NCI-H345 treated with DMSO at 0.1 percent for 48 hours (cell line): ENCODE results near the gene ITPK1.
"Not testable (repeated sequence)": the region's sequence is repeated elsewhere in the genome, so short reads cannot be mapped to it uniquely, and the experiment has no call there.

ENCODE experiments used
- DNase-seq: peaks from one replicate; lab custom pipeline; 2025; ENCODE audit not compliant: unreplicated experiment; lab: John Stamatoyannopoulos, UW

Gene ITPK1

DNA sequence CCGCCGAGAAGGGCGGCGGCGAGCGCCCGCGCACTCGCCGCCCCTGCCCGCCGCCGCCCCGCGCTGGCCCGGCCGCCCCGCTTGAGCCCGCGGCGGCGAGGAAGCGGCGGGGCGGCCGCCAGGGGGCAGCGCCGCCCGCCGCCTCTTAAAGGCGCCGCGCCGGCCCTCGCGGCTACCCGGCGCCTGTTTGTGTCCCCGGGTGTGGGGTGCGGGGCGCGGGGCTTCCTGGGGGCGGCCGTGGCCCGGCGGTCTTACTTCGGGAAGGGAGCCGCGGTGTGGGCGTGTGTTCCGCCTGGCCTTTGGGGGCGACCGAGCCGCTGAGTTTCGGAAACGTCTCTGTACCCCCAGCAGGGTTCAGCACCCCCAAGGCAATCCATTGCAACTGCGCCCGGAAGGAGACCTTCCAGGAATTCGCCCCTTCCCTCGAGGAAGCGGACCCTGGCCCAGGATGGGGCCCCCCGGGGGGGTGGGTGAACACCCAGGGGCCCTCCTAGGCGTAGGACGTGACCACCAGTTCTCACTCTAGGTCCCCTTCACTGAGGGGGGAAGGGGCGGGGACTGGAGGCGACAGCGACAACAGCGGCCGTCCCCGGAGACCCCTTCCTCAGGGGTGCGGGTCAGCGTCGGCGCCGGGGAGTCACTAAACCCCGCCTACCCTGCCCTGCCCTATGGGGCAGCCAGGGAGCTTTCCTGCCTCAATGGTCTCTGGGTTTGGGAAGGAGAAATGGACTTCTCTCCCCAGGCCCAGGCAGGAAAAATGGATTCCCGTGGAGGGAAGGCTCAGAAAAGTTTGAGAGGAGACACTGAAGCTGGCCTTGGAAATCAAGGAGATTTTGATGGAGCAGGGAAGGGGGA is at the start of gene ITPK1:
TSS of gene ITPK1 (minus strand) at position 105 of the 855 bp plus-strand sequence. CDS start 762 bp downstream, outside the sequence.
- peak; percentile 40 for DNase-seq

DNA sequence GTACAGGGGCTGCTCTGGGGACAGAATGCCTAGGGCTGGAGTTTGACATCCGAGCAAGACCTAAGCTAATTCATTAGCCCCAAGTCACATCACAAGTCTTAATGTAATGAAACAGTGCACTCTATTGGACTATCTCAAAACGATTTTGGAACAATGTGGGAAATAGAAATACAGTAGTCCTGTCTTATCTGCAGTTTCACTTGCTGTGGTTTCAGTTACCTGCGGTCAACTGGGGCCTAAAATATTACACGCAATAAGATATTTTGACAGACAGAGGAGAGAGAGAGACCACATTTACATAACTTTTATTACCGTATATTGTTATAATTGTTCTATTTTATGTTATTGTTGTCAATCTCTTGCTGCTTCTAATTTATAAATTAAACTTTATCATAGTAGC is 47.8 kb upstream of the ITPK1 start:
- DNase-seq, result no peak

DNA sequence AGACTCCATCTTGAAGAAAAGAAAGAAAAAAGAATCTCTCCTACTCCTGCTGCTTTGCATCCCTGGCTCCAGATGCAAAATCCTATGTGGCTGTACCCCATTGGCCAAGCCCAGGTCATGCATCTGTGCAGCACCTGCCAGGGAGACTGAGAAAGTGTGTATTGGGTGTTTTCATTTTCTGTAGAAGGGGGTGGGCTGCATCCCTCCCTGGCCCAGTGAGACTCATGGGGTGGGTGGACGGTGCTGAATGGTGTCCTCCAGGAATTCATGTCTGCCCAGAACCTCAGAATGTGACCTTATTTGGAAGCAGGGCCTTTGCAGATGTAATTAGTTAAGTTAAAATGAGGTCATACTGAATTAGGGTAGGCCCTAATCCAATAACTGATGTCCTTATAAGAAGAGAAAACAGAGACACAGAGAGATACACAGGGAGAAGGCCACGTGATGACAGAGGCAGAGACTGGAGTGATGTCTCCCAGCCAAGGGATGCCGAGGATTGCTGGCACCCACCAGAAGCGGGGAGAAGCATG is 45.8 kb upstream of the ITPK1 start:
- no peak for DNase-seq

DNA sequence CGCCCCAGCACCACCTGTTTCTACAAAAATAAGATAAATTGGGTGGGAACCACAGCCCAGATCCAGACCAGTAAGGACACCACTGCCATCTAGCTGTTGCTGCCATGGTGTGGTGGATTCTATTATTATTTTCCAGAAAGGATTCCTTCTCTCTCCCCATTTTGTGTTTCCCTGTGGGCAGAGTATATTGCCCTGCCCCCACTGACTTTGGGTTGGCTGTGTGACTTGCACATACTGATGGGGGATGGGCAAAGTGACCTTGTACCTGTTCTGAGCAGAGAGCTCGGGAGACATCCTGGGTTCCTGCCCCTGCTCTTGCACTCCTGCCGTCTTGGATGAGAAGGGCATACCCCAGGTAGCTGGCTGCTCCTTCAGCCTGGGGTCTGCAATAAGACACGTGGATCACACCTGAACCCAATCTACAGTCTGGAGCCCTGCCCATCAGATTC is 44.7 kb upstream of the ITPK1 start:
- no peak for DNase-seq

DNA sequence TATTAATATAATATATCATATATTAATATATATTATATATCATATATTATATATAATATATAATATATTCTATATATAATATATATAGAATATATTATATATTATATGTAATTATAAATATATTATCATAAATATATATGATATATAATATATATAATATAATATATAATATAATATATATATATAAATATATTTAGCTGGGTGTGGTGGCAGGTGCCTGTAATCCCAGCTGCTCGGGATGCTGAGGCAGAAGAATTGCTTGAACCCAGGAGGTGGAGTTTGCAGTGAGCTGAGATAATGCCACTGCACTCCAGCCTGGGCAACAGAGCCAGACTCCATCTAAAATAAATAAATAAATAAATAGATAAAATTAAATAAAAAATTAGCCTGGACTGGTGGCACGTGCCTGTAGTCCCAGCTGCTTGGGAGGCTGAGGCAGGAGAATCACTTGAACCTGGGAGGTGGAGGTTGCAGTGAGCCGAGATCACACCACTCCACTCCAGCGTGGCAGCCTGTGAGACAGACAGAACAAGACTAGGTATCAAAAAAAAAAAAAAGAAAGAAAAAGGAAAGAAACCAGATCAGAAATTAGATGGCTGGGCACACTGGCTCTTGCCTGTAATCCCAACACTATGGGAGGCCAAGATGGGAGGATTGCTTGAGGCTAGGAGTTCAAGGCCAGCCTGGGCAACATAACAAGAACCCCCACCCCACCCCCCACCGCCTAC is 44.1 kb upstream of the ITPK1 start:
- not testable (repeated sequence) for DNase-seq

DNA sequence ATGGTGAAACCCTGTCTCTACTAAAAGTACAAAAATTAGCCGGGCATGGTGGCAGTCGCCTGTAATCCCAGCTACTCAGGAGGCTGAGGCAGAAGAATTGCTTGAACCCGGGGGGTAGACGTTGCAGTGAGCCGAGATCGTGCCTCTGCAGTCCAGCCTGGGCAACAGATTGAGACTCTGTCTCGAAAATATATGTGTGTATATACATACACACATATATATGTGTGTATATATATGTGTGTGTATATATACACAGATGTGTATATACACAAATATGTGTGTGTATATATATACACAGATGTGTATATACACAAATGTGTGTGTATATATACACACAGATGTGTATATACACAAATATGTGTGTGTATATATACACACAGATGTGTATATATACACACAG is 42.6 kb upstream of the ITPK1 start:
- DNase-seq, result not testable (repeated sequence)

DNA sequence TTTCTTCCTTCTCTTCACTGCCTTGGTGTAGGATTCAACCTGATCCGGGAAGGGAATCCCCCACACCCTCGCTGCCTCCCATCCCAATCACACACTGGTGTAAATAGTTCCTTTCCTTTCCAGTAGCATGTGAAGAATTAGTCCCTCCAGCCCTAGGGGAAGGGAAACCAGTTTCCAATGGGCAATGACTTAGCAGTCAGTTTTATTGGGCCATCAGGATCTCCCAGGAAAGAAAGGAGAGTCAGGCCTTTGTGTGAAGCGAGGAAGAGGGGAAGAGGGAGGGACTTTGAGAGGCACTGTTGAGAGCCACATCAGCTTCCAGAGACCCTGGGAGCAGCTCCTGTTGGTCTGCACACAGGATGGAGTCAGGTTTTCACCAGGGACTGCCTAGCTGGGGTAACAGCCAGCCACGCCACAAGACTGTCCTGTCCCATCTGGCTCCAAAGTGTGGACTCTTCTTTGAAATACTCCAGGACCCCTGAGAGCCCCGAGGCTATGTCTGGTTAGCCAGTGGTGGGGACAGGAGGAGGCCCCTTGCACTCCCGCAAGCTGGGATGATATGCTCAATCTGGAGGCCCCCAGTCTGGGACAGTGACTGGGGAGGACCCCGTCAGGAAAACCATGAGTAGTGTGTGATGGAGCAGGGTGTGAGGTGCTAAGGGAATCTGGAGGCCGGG is 41.1 kb upstream of the ITPK1 start:
- no peak for DNase-seq

DNA sequence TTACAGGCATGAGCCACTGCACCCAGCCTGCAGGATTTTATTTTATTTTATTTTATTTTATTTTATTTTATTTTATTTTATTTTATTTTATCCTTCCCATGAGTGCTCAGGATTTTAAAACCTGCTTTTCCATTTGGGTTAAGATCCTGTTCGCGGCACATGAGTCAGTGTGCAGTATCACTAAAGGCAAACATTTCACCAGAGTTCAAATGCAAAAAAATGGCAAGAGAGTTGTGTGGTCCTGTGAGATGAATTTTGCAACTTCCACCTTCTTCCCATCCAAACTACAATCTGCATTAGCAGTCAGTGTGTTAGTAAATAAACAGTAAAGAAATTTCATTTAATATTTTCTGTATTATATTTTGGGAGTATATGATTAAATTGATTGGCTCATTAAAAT is 39.9 kb upstream of the ITPK1 start:
- no peak for DNase-seq

DNA sequence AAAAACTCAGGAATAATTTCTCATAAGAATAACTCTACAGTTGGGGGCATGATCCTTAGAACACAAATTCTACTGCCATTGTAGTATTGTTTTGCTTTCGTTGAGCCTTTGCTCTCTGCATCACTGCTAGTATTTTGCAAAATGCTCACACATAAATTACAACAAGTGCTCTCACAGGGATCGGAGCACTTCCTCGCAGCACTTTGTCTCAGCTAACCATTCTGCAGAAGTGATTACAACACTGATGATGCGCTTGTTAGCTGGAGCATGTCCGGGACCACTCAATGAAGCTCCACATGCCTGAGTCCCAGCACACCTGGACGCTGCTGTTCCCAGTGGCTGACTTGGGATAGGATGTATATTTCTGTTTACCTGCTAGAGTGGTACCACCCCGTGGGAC is 37.4 kb upstream of the ITPK1 start:
- no peak for DNase-seq

DNA sequence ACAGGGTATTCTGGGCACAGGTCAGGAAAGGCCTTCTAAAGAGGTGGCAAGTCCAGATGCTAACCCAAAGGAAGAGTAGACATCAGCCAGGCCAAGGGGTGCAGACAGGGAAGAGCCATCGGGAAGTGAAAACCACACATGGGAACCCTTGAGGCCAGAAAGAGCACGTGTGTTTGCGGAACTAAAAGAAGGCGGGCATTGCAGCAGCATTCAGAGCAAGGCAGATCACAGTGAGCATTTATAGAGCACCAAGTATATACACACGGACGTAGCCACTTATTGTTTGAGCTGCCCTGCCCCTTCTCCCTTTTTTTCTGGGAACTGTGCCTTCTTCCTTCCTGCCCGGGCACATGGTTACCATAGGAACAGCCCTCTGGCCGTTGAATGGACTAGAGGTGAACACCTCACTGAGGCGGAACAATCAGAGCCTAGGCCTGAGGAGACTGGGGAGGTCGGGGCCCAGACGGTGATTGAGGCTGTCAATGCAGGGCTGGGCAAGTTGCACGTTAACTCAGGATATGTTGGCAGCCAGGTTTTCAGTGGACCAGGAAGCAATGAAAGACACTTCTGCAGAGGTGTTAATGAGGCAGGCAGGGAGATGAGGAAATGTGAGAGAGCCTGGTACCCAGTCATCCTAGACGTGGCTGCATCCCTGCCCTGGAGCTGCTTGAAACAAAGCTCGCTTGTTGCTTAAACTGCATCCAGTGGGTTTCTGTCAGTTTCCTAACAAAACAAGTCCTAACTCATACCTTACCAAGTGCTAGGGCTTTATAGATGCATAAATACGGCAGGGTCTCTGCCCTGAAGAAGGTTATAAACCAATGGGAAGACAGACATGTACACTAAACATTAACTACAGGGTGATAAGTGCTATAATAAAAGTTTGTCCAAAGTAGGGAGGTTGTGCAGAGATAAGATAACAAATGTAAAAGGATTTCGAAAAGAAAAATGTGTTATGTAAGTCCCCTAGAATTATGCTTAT is 34.8 kb upstream of the ITPK1 start:
- DNase-seq, result no peak

DNA sequence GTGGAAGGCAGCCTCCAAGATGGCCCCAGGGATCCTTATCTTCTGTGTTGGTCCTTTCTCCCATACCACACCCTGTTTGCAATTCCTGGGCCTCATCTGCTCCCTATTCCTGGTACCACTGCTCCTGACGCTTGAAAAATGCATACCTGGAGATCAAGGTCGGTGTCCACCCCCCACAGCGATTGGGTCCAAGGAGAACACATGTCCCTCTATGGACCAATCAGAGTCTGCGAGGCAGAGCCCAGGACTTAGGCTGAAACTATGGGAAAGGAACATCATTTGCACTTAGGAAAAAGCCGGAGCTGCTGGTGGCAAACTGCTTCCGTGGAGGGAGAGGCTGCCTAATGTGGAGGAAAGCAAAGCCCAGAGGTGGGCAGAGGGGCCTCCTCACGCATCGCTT is 33.3 kb upstream of the ITPK1 start:
- no peak for DNase-seq

DNA sequence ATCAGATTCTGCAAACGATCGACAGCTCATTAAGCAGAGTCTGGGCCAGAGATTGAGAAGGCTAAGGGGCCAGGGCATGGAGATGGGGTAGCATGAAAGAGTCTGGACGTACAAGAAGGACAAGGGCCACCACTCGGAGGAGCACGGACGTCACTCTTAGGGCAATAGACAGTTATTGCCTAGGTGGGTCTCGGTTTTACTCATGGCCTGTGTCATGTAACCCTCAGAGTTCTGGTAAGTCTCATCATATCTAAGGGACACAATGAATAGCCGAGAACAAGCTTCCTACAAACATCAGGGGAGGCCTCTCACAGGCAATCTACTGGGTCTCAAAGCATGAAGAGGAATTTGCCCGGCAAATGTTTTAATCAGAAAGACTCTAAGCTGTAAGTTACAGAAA is 30.4 kb upstream of the ITPK1 start:
- no peak for DNase-seq

DNA sequence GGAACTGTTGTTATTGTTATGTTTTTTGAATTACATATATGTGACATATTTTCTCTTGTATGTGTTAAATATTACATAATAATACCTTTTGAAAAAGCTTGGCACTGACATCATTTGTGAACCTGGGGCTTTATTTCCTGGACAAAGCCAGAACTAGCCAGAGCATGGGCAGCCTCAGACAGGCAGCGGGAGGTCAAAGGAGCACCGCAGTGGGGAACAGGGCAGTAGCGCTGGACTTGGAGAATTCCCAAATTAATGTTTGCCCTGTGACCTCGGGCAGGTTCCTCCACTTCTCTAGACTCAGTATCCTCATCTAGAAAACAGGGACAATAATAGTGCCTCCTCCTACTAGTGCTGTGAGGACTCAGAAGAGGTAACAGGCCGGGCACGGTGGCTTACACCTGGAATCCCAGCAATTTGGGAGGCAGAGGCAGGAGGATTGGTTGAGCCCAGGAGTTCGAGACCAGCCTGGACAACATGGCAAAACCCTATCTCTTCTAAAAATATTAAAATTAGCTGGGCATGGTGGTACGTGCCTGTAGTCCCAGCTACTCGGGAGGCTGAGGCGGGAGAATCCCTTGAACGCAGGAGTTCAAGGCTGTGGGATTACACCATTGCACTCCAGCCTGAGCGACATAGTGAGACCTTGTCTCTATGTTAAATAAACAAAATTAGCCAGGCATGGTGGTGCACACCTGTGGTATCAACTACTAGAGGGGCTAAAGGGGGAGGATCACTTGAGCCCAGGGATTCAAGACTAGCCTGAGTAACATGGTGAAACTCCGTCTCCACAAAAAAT is 27.3 kb upstream of the ITPK1 start:
- DNase-seq, result no peak

DNA sequence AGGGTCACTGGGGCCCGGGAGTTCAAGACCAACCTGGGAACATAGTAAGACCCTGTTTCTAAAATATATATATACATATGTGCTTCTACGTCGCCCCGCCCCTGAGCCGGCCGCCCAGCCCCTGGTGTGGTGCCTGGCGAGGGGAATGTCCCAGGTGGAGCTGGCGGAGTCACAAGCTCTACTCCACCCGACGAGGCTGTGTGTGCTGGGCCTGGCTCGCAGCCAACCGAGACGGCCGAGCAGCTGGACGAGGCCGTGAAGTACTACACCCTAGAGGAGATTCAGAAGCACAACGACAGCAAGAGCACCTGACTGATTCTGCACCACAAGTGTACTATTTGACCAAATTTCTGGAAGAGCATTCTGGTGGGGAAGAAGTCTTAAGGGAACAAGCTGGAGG is 22.1 kb upstream of the ITPK1 start:
- DNase-seq, result peak; percentile 61

DNA sequence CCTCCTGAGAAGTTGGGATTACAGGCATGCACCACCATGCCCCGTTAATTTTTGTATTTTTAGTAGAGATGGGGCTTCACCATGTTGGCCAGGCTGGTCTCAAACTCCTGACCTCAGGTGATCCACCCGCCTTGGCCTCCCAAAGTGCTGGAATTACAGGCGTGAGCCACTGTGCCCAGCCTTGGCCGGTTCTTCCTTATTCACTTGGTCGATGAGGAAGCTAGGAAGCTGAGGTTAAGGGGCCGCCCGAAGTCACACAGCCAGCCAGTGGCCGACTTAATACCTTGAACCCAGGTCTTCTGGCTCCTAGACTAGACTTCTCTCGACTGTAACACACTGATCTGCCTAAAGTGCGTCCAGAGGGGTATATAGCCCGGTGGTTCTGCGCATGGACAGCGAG is 20.8 kb upstream of the ITPK1 start:
- not testable (repeated sequence) for DNase-seq

DNA sequence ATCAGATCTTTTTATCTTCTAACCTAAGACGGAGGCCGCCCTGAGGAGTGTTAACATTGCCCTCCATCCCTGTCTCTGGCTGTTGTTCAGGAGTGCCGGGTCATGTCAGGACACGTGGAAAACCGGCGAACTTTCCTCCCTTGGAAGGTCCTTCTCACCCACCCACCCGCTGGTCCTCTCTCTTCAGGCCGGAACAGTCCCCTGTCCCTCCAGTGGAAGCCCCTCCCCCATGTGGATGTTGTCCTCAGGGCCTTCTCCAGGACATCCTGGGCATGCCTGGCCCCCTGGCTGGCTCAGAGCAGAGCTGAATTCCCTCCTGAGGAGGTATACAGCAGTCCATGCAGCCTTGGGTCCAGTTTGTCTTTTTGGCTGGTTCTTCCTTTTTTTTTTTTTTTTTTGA is 20.3 kb upstream of the ITPK1 start:
- no peak for DNase-seq

DNA sequence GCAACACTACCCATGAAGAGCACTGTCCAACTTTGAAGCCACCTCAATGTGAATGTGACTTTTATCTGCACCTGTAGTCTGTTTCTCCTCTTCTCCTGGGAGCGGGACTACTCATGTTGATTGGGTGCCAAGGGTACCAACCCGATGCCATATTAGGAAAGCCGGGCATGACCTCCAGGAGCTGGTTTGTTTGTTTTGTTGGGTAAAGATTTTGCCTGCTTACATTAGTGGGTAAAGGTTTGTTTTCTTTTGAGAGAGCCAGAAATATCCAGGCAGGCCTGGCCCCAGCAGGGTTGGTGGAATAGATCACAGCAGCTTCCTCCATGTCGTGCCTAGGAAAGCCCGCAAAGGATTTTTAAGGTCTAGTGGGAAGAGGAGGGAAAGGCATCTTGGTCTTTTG is 19.7 kb upstream of the ITPK1 start:
- no peak for DNase-seq

DNA sequence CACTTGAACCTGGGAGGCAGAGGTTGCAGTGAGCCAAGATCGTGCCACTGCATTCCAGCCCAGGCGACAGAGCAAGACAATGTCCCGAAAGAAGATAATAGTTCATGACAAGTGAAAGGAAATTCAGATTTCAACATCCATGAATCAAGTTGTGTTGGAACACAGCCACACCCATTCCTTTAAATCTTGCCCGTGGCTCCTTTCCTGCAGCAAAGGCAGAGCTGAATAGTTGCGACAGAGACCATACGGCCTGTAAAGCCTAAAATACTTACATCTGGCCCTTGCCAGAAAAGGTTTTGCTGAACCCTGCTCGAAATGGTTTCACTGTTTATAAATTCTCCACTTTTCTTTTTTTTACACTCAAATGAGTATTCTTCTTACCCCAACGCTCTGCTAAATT is 17.7 kb upstream of the ITPK1 start:
- no peak for DNase-seq

DNA sequence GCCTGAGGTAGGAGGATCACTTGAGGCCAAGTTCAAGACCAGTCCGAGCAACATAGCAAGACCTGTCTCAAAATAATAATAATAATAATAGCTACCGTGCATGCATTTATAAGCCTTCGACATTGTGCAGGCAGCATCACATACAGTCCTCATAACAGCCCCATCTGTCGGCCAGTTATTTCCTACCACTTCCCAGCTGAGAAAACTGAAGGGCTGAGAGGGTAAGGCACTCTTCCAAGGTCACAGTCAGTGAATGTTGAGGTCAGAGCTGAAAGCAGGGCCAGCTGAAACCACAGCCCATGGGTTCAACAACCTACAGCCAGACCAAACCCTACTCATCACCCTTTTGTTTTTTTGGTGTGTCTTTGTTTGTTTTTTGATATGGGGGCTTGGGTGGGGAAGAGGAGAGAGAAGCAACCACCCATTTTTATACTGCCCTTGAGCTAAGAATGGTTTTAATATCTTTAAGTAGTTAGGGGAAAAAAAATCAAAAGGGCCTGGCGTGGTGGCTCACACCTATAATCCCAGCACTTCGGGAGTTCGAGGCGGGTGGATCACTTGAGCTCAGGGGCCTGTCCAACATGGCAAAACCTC is 16.8 kb upstream of the ITPK1 start:
- no peak for DNase-seq
